ENCODE results near the gene SAFB2. TPM values are rescaled to one million over a fixed set of nuclear protein-coding genes. Genes with fewer than 3 reads are reported as not detected.

The SAFB2 gene
- total RNA-seq, 4 donors from 2014 or later: 64.0 to 283 (median 124) TPM

DNA sequence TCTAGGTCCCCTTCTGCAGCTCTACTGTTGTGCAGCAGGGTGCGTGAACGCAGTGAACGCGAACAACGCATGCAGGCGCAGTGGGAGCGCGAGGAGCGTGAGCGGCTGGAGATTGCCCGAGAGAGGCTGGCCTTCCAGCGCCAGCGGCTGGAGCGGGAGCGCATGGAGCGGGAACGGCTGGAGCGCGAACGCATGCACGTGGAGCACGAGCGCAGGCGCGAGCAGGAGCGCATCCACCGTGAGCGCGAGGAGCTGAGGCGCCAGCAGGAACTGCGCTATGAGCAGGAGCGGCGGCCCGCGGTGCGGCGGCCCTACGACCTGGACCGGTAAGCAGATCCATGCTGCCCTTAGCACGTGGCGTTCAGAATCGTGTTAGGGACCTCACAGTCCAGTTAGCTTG is 38.9 kb upstream of the SAFB2 start:
- Histone ChIP-seq H3K4me1 (no peaks in the 10 kb centered on the region), H3K4me3 (no peak overlapping the region), H3K27ac (no peak overlapping the region), H3K27me3 (no peaks in the 10 kb centered on the region), H3K9me3 (no peaks in the 10 kb centered on the region), H3K36me3 (peaks cover 0 to 95% (median 46%) of the 10 kb centered on the region in 4 donors)
- in situ Hi-C loops (cut with MboI; ENCODE audit: low pct_ligation_motif_present in 1 of 4, low pct_unique_long_range_greater_than_20kb in 1 of 4, low sequenced_read_pairs in 3 of 4) (no loop called here), intact Hi-C loops (cut with DNase I; ENCODE audit: low total_unique reads) (no loop called here)
- TF ChIP-seq POLR2A (IDR thresholded peaks at IDR 0.05) (no peak), POLR2AphosphoS5 (IDR thresholded peaks at IDR 0.05) (no peak), CTCF (IDR thresholded peaks at IDR 0.05) (no peak), EP300 (IDR thresholded peaks at IDR 0.05; ENCODE audit: low read depth) (no peak)
- no peak for DNase-seq
- WGBS, 2 donors (ENCODE audit: low coverage in 1 of 2): 97% methylated on average over 42 of the region's 42 CpGs; no CpG with 5 or more reads in 1 of the 2 donors

DNA sequence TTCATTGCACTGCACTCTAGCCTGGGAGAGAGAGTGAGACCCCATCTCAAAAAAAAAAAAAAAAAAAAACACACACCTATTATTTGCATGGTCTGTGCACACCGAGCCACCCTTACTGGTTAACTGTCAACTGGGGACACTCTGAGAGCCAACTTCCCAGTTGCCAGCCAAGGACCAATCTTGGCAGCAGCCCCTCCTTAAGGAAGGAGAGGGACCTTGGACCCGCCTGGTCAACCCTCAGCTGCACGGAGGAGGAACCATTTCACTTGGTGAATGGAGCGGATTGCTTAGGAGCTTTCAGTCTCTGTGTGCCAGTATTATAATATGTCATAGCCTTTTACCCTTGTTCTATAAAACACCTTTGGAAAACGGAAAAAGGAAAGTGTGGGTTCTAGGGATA is 32.8 kb upstream of the SAFB2 start:
- no peak for DNase-seq
- no peak for TF ChIP-seq EP300 (IDR thresholded peaks at IDR 0.05; ENCODE audit: low read depth)
- no peak for TF ChIP-seq POLR2AphosphoS5 (IDR thresholded peaks at IDR 0.05)
- TF ChIP-seq POLR2A (IDR thresholded peaks at IDR 0.05): no peak
- no peak for TF ChIP-seq CTCF (IDR thresholded peaks at IDR 0.05)
- 38 to 74% methylated on average over 1 to 5 of the region's 5 CpGs for WGBS, 2 donors (ENCODE audit: low coverage in 1 of 2)
- H3K9me3 ChIP-seq: no peaks in the 10 kb centered on the region
- no peaks in the 10 kb centered on the region for H3K27me3 ChIP-seq
- H3K27ac ChIP-seq: peak overlapping the region in 2 of 4 donors; percentile 8 to 18
- no peaks in the 10 kb centered on the region for H3K4me1 ChIP-seq
- H3K4me3 ChIP-seq: no peak overlapping the region
- H3K36me3 ChIP-seq: peaks cover 0 to 93% (median 42%) of the 10 kb centered on the region in 4 donors
- in situ Hi-C loops (cut with MboI; ENCODE audit: low pct_ligation_motif_present in 1 of 4, low pct_unique_long_range_greater_than_20kb in 1 of 4, low sequenced_read_pairs in 3 of 4) (no loop called here), intact Hi-C loops (cut with DNase I; ENCODE audit: low total_unique reads) (no loop called here)

DNA sequence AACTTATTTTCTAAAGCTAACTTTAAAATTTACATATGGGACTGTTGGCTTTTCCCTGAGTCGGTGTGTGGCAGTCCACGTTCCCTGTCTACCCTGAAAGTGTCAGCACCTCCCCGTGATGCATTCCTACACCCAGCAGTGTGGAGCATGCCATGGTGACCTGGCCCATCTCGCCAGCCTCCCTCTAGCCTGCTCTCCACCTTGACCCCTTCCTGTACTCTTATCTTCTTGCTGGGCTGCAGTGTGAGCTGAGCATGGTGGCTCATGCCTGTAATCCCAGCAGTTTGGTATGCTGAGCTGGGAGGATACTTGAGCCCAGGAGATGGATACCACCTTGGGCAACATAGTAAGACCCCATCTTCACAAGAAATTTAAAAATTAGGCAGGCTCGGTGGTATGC is 32.4 kb upstream of the SAFB2 start:
- intact Hi-C loops (cut with DNase I; ENCODE audit: low total_unique reads): no loop called here
- Histone ChIP-seq H3K36me3 (peaks cover 0 to 97% (median 43%) of the 10 kb centered on the region in 4 donors), H3K9me3 (no peaks in the 10 kb centered on the region), H3K4me3 (no peak overlapping the region), H3K27me3 (no peaks in the 10 kb centered on the region), H3K4me1 (no peaks in the 10 kb centered on the region), H3K27ac (no peak overlapping the region)
- no peak for DNase-seq
- no peak for TF ChIP-seq EP300 (IDR thresholded peaks at IDR 0.05; ENCODE audit: low read depth)
- no peak for TF ChIP-seq CTCF (IDR thresholded peaks at IDR 0.05)
- no peak for TF ChIP-seq POLR2AphosphoS5 (IDR thresholded peaks at IDR 0.05)
- no peak for TF ChIP-seq POLR2A (IDR thresholded peaks at IDR 0.05)
- in situ Hi-C loops (cut with MboI; ENCODE audit: low pct_ligation_motif_present in 1 of 4, low pct_unique_long_range_greater_than_20kb in 1 of 4, low sequenced_read_pairs in 3 of 4): no loop called here
- WGBS, 2 donors (ENCODE audit: low coverage in 1 of 2): 91% methylated on average over 5 of the region's 5 CpGs; no CpG with 5 or more reads in 1 of the 2 donors

DNA sequence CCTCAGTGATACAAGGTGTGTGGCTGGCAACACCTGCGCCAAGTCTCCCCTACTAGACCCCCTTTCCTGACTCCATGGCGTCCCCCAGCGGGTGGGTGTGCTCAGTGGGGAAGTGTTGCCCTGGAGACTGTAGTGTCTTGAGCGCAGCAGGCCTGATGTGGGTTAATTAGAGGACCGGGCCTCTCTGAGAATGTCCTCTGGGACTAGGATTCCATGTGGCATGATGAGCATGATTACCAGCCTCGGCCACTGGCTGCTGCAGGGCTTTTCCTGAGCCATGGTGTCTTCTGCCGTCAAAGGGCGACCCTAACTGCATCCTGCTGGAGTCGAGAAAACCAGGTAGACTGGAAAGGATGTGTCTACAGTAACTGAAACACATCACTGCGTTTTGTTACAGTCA is 29.7 kb upstream of the SAFB2 start:
- in situ Hi-C loops (cut with MboI; ENCODE audit: low pct_ligation_motif_present in 1 of 4, low pct_unique_long_range_greater_than_20kb in 1 of 4, low sequenced_read_pairs in 3 of 4): no loop called here
- H3K36me3 ChIP-seq: peaks cover 0 to 87% (median 42%) of the 10 kb centered on the region in 4 donors

More for the DNA sequence above, 29.7 kb upstream of the SAFB2 start:
- intact Hi-C loops (cut with DNase I; ENCODE audit: low total_unique reads): no loop called here
- no peak for DNase-seq
- WGBS, 2 donors (ENCODE audit: low coverage in 1 of 2): 87 to 93% methylated on average over 3 to 10 of the region's 10 CpGs
- Histone ChIP-seq H3K9me3 (no peaks in the 10 kb centered on the region), H3K27ac (no peak overlapping the region), H3K27me3 (no peaks in the 10 kb centered on the region), H3K4me1 (no peaks in the 10 kb centered on the region), H3K4me3 (no peak overlapping the region)
- no peak for TF ChIP-seq EP300 (IDR thresholded peaks at IDR 0.05; ENCODE audit: low read depth)
- no peak for TF ChIP-seq POLR2AphosphoS5 (IDR thresholded peaks at IDR 0.05)
- TF ChIP-seq CTCF (IDR thresholded peaks at IDR 0.05): no peak
- TF ChIP-seq POLR2A (IDR thresholded peaks at IDR 0.05): no peak
